DMS 273 (cell line): ENCODE results near the gene XXYLT1.

ENCODE experiments used
- DNase-seq: peaks from one replicate; lab custom pipeline; 2025; ENCODE audit not compliant: unreplicated experiment; lab: John Stamatoyannopoulos, UW

The XXYLT1 gene

DNA sequence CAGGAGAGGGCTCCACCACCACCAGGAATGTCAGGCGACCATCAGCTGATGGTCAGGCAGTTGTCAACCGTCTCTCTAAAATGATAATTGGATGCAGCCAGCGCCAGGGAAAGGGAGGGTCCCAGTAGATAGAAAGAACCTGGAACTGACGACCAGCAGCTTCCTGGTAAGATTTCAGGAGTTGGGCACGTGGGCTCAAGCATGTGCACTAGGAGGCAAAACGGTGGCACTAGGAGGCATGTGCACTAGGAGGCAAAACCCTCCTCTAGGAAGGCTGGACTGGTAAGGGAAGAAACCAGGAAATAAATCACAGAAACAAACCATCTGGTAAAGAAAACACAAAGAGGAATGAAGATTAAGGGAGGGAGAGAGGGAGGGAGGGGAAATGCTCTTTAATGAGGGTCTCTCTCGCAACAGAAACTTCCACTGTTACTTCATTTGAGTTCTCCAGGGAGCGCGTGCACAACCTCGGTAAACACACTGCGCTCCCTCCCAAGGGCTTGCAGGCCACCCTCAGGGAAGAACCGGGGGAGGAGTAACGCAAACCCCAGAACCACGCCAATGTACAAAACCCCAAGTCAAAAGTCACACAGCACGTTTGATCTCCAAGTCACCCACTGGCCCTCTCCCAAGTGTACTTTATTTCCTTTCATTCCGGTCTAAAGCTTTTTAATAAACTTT lies 116.7 kb downstream of the XXYLT1 start:
- DNase-seq = no peak

GRCh38 chr3:195153653-195154052 lies 117.3 kb downstream of the XXYLT1 start:
- no peak for DNase-seq

DNA sequence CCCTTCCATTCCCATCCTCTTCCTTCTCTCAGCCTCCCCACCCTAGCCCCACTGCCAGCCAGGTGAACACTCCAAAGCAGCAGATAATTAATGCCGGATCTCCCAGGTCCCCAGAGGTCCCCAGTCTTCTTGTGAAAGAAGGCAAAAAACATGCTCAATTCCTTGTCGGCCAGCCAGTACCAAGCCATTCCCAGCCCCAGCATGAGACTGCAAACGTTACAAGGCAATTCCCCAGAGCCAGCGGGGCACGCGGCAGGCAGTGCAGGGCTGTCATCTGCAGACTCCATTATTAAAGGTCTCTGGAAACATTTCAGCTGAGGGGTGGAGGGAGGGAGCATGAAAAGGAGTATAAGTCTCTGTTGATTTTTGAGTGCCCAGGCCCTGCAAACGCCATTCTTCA lies 117.8 kb downstream of the XXYLT1 start:
- peak; percentile 30 for DNase-seq

- no peak for DNase-seq
Measured at GRCh38 chr3:195151866-195152541, 119.0 kb downstream of the XXYLT1 start.

- no peak for DNase-seq
Measured at GRCh38 chr3:195151402-195151801, 119.6 kb downstream of the XXYLT1 start.

DNA sequence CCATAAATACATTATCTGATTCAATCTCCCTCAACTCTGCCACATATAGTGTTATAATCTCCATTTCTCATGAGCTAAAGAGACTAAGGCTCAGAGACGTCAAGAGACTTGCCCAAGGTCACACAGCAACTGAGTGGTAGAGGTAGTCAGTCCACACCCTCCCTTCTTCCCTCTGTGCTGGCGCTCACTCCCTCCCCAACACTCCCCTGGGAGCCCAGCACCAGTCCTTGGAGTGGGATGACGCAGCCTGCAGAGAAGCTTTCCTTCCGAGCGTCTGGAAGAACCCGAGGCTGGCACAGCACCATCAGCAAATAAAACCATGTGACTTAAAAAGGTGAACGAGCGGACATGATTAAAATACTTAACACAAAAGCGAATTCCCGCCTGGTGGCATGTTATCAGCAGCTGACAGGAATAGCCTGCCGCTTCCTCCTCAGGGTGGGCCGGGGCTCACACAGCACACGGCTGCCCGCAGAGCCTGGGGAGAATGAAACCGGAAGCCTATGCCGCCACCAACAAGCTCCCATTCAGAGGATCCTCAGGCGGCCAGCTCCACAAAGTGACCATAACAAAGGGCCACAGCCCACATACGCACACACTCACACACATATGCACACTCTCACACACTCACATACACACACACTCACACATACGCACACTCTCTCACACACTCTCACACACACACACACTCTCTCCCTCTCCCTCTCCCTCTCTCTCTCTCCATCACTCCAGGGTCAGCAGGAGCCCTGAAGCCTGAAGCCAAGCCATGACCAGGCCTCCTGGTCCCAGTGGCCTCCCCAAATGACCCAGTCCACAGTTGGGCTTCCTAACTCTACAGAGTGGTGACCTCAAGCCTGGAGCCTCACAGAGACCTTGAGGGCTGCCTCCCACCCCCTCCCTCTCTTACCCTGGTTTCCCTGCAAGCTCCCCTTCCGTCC lies 120.5 kb downstream of the XXYLT1 start:
- DNase-seq = no peak

GRCh38 chr3:195149292-195150030 lies 121.5 kb downstream of the XXYLT1 start:
- DNase-seq = peak; percentile 48

DNA sequence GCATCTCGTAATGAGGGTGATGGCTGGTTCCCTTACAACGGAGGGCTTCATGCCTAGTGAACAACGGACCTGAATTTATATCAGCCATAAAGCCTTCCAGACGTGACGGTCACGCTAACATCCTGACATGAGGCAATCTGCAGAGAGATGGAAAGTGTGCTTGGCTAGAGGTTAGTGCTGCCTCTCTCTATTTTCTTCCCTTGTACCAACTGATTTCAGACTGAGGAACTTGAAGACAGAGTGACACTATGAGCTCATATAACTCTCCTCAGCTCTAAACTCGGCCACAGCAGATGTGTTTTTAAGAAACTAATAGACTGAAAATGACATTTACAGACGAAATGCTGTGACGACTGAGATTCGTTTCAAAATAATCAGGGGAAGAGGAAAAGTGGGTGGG lies 122.4 kb downstream of the XXYLT1 start:
- DNase-seq = no peak

DNA sequence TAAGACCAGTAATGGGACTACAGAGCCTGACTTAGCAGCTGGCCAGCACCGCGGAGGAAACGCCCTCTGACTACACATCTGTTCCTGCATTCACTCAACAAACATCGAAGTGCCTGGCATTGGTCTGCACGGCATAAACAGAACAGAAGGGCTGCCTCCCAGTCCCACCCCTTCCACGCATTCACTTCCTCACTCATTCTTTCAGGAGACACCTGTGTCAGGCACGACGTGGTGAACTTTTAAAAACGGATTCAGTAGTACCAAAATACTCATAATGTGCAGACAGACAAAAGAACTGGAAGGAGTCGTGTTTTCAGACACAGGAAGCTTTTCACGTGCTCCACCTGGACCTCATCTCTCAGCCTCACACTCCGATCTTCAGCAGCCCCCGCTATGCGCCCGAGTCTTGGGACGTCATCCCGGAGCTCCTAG lies 123.3 kb downstream of the XXYLT1 start:
- peak; percentile 27 for DNase-seq

GRCh38 chr3:195146131-195146530 lies 124.8 kb downstream of the XXYLT1 start:
- no peak for DNase-seq

GRCh38 chr3:195145579-195145978 lies 125.4 kb downstream of the XXYLT1 start:
- DNase-seq = no peak

- DNase-seq = no peak
Measured at GRCh38 chr3:195143221-195143620, 127.7 kb downstream of the XXYLT1 start.

- DNase-seq = no peak
Measured at GRCh38 chr3:195142519-195142918, 128.4 kb downstream of the XXYLT1 start.

DNA sequence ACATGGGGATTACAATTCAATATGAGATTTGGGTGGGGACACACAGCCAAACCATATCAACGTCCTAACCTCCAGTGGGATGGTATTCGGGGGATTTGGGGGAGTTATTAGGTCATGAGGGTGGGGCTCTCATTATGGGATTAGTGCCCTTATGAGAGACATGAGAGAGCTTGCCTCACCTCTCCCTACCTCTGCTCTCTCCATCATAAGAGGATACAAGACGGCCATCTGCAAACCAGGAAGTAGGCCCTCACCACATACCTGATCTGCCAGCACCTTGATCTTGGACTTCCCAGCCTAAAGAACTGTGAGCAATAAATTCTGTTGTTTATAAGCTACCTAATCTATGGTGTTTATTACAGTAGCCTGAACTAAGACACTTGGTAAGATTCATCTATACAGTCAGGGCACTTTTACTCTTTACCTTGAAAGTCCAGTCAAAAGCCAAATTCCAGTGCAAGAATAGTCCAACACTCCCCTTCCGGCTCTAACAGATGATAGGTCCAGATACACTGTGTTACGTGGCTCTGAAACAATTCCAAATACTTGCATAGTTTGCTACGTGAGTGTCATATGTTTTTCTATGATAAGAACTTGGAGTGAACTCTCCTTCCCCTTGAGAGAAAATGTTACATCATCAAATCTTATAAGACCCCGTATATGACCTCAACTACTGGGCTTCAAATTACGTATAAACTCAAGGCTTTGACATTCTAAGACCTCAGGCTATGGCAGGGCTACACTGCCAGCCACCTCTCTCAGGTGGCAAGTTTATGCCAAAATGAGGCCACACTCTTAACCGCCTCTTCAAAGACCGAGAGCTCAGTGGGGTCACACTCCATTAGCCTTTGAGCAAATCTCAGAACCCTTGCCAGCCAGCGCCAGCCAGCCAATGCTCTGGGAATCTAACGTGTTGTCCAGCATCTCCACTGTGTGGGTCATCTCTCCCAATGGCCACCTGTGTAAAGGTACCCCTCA lies 129.9 kb downstream of the XXYLT1 start:
- no peak for DNase-seq

DNA sequence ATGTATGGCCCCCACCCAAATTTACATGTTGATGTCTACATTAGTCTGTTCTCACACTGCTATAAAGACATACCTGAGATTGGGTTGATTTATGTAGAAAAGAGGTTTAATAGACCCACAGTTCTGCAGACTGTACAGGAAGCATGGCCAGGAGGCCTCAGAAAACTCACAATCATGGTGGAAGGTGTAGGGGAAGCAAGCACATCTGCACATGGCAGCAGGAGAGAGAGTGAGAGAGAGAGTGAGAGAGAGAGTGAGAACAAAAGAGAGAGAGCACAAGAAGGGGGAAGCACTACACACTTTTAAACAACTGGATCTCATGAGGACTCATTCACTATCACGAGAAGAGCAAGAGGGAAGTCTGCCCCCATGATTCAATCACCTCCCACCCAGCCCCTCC lies 130.5 kb downstream of the XXYLT1 start:
- DNase-seq = no peak

- no peak for DNase-seq
Measured at GRCh38 chr3:195139876-195140240, 131.1 kb downstream of the XXYLT1 start.

- no peak for DNase-seq
Measured at GRCh38 chr3:195139091-195139875, 131.7 kb downstream of the XXYLT1 start.

- no peak for DNase-seq
Measured at GRCh38 chr3:195137638-195138588, 133.0 kb downstream of the XXYLT1 start.
